GM19023 (cell line): ENCODE data around the gene DBP.

Experiments used
- ATAC-seq: cut with Tn5 transposase; IDR thresholded peaks from one replicate; pipeline ENCODE4 v1.9.1; 2021; ENCODE audit warnings: mild to moderate bottlenecking, moderate library complexity; ENCODE audit not compliant: unreplicated experiment

The DBP gene

GRCh38 chr19:48587387-48587786, 49.8 kb downstream of the DBP start:
- no peak for ATAC-seq

- ATAC-seq, result no peak
Observed at GRCh38 chr19:48582168-48582567, 55.0 kb downstream of the DBP start.
